HG02870 (cell line): ENCODE data around the gene SYTL3.
"Not testable (repeated sequence)": the region's sequence is repeated elsewhere in the genome, so short reads cannot be mapped to it uniquely, and the experiment has no call there.

Experiments used
- ATAC-seq: cut with Tn5 transposase; IDR thresholded peaks from one replicate; pipeline ENCODE4 v1.9.1; 2021; ENCODE audit warnings: mild to moderate bottlenecking, moderate library complexity; ENCODE audit not compliant: unreplicated experiment

The SYTL3 gene

DNA sequence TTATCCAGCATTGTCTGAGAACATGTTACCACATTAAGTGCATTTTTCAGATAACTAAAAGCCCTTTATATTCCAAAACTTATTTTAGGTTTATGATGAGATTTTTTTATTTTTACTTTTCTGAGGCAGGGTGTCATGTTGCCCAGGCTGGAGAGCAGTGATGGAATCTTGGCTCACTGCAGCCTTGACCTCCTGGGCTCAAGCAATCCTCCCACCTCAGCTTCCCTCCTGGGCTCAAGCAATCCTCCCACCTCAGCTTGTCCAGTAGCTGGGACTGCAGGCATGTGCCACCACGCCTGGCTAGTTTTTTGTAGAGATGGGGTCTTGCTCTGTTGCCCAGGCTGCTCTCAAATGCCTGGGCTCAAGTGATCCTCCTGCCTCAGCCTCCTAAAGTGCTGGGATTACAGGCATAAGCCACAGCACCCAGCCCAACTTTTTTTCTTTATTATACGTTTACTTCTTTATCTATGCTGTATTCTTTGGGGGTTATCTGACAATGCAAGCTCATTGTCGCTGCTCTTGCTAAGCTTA is 11.5 kb upstream of the SYTL3 start:
- ATAC-seq = no peak

GRCh38 chr6:158639056-158639455 is 10.8 kb upstream of the SYTL3 start:
- no peak for ATAC-seq

DNA sequence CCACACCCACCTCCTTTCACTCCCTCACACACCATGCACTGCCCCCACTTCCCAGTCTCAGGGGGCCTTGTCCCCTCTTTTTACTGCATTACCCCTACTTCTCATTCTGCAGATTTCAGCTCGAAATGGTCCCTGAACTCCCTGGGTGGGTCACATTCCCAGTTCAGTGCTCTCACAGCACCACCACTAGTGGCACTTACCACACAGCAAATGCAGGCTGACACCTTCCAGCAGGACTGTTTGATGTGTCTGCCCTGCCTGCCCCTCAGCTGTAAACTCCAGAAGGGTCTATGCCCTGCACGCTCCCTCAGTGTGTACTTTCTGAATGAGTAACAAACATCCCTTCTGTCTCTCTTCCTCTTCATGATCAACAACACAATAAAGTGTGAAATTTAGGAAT is 9.3 kb upstream of the SYTL3 start:
- ATAC-seq = no peak

DNA sequence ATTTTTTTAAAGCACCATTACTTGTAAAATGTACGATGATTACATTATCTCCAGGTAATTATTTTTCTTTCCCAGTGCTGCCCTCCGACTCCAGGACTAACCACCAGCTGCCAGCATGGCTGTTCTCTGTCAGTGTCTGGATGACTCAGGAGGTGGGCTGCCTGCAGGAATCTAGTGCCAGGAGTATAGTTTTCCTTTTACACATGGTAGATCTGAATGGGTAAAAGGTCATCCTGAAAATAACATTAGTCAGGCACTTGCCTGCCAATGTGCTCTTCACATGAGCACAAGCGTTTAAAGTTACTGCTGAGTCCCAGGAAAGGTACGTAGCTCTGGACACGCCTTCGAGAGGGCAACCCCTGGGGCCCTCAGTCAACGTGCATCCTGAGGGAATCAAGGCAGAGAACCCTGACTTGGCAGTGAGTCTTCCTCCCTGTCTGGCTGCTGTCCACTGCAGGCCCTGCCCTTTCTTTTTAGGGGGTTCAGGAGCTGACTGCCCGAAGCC is 7.7 kb upstream of the SYTL3 start:
- no peak for ATAC-seq

DNA sequence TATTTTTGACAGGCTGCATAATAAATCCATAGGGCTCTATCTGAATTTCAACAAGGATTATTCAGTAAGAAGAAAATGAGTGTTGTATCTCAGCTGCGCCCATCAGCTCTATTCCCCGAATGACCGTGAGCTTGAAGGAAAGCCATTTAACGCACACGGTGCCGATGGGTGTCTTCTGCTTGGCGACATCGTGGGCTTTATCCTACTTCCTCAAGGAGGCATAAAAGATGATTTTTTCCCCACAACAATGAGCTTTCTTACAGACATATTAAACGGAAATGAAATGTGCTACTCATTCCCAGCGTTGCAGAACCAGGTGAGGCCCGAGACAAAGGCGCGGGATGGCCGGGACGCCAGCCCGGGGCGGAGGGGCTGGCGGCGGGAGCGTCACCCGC is 6.0 kb upstream of the SYTL3 start:
- ATAC-seq = no peak

DNA sequence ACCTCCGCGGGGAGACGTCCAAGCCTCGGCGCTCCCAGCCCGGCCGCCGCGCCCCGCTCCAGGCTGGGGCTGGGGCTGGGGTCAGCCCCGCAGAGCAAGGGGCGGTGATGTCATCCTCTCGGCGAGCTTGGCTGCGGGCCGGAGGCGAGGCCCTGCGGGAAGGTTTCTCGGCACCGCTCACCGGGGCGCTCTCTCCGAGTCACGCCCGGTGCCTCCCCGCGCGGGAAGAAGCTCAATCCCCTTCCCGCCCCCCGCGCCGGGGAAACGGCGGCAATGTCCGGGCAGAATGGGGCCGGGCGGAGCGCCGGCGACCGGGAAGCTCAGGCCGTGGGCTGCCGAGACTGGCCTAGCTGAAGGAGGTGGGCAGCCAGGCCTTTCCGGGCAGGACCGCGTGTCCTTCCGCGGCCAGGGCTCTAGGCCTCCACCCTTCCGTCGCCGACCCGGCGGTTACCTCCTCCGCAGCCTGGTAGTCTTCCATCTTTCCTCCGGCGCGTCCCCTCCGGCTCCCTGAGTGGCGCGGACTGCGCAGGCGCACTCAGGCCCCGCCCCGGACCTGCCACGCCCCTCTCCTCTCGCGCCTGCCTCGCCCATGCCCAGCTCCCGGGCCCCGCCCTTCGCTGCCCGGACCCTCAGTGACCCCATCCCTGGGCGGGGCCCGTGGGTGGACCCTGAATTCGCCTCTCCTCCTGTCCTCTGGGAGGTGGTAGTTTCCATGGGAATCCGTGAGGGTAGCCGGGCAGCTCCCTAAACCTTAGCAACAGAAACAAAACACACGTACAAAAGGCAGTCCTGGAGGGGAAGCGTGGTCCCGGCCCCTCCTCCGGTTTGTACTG is 5.4 kb upstream of the SYTL3 start, which contains the start of gene DYNLT1:
TSS of gene DYNLT1 (minus strand) at position 513 of the 833 bp plus-strand sequence. CDS start at position 478, 35 bp downstream.
- peak; percentile 50 for ATAC-seq

DNA sequence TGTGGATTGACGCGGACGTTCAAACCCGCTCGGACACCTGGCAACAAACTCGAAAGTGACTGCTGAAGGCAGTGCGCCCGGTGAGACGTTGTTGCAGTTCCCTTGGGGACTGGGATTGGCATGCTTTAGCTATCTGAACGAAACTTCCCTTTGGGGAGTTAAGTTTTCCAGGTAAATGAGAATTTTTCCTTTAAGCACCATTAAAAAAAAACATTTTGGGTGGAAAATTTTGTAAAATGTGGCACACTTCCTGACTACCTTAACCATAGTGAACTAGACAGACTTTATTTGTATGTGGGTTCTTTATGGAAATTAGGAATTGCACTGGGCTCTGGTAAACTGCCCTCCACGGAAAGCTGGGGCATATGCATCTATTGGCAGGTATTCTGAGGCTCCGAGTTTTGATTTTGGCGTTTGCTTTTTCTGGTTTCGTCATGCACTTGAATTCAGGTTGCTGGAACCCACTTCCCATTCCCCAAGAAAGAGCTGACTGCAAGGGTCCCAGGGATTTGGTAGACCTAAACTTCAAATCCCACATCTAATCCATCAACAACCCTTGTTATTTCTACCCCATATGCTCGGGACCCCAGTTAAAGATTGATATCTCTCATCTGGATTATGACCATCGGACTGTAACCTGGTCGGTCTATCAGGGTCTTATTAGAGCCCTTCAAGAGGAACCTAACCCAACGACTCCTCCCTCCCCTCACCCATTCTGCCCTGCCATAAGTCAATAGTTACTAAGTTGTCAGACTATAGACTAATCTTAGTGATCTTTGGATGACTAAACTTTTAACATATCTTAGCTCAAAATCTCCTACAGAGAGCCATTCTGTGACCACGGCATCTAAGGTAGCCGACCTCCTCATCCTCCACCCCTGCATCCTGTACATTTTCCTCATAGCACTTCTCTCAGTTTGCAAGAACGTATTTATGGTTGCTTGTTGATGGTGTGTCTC is 4.5 kb upstream of the SYTL3 start:
- no peak for ATAC-seq

DNA sequence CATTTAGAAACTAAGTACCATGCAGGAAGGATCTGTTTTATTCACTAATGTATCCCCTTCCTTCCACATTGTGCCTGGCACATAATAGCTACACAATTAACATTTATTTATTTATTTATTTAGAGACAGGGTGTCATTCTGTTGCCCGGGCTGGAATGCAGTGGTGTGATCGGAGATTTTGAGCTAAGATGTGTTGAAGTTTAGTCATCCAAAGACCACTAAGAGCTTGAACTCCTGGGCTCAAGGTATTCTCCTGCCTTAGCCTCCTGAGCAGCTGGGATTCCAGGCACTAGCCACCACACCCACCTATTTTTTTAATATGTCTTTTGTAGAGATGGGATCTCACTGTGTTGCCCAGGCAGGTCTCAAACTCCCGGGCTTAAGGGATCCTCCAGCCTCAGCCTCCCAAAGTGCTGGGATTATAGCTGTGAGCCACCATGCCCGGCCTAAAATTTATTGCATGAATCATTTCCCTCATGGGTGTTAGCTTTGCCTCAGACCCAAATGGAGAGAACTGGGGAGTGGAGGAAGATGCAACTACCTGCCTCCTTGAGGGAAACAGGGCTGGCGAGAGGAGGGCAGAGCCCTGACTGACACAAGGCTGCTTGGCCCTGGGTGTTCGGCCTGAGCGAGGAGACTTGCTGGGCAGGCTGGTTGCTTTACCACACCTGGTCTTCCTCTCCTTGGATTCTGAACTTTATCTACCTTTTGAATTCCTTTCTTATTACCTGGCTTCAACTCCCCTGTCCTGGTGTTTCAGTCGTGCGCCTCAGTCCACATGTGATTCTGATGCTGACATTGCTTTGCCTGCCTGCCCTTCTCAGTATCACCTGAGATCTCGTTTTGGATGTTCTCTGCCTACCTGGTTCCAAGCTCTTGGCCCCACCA is 3.6 kb upstream of the SYTL3 start:
- ATAC-seq = no peak

GRCh38 chr6:158647501-158647900 is 2.4 kb upstream of the SYTL3 start:
- no peak for ATAC-seq

- peak; percentile 29 for ATAC-seq
These were observed 1.1 kb upstream of the SYTL3 start for GRCh38 chr6:158648682-158649131.

GRCh38 chr6:158651981-158652737 is 2.3 kb downstream of the SYTL3 start:
- not testable (repeated sequence) for ATAC-seq

- peak; percentile 64 for ATAC-seq
These were observed 3.9 kb downstream of the SYTL3 start for GRCh38 chr6:158653577-158654354.

- no peak for ATAC-seq
These were observed 4.6 kb downstream of the SYTL3 start for GRCh38 chr6:158654498-158654897.

DNA sequence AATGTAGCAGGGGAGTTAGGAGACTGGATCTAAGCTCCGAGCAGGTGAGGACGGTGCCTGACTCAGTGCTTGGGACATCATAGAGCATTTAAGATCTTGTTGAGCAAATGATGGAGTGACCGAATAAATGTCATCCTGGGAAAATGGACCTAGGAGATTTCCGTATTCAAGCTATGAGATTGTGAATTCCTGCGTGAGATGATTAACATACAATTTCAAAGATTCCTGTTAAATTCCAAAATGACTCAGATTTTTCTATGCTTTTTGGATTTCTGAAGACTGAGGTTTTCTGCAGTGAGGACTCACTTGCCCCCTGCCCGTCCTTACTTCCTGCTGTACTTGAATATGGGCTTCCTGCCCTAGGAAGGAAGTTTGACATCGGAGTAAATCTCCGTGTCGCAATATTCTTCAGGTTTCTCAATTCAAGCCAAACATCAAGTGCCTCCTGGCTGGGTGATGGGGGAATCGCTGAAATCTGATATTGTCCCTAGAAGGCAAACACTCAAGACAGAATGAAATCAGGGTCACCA is 5.2 kb downstream of the SYTL3 start:
- ATAC-seq = no peak

- no peak for ATAC-seq
These were observed 6.0 kb downstream of the SYTL3 start for GRCh38 chr6:158655569-158656450.

DNA sequence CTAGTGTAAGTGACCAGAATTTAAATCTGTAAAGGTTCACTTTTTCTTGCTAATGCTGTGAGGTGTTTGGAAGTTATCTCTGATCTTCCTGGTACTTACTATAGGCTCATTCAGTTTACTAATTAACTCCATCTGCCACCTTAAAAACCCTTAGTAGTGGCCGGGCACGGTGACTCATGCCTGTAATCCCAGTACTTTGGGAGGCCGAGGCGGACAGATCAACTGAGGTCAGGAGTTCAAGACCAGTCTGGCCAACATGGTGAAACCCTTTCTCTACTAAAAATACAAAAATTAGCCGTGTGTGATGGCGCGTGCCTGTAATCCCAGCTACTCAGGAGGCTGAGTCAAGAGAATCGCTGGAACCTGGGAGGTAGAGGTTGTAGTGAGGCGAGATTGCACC is 7.1 kb downstream of the SYTL3 start:
- not testable (repeated sequence) for ATAC-seq

DNA sequence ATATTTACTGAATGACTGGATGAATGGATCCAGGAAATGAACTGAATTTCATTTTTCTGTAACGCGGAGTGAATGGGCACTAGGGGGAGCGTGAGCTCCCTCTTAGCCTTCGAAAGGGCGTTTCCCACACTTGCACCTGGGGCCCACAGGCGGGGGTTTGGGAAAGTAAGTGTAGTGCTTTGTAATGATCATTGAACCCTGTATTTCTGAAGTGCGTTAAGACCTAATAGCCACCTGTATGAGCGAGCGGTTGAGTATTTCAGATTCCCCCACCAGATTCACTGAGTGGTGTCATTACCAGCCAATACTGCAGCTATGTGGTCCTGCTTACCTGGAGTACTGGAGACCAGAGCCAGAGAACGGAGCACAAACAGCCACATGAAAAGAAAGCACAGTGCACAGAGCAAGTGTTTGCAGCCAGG is 10.5 kb downstream of the SYTL3 start:
- peak; percentile 69 for ATAC-seq
